Immature natural killer cell (primary cell): ENCODE measurements around the gene ICA1. TPM values are rescaled to one million over a fixed set of nuclear protein-coding genes. Genes with fewer than 3 reads are reported as not detected.
"Not testable (repeated sequence)": the region's sequence is repeated elsewhere in the genome, so short reads cannot be mapped to it uniquely, and the experiment has no call there.

Source experiments
- DNase-seq, 3 donors: peaks; one replicate each; pipeline ENCODE4 v3.0.0; 2022; ENCODE audit warnings: mixed read lengths in 1 of 3
- H3K27ac Mint-ChIP-seq, 6 donors: one replicate each; pipeline ENCODE4 v1.8.0; 2020; ENCODE audit warnings: mixed read lengths in 6 of 6, mild to moderate bottlenecking in 5 of 6, inconsistent platforms in 4 of 6, moderate library complexity in 3 of 6
- H3K27me3 Mint-ChIP-seq, 3 donors: one replicate each; pipeline ENCODE4 v1.8.0; 2020 to 2021; ENCODE audit warnings: low read depth in 3 of 3, mild to moderate bottlenecking in 3 of 3, mixed read lengths in 3 of 3, moderate library complexity in 3 of 3, inconsistent platforms in 1 of 3
- H3K36me3 Mint-ChIP-seq, 3 donors: one replicate each; pipeline ENCODE4 v1.8.0; 2020; ENCODE audit warnings: mixed read lengths in 3 of 3, inconsistent platforms in 2 of 3, mild to moderate bottlenecking in 2 of 3
- H3K4me1 Mint-ChIP-seq, 2 donors: one replicate each; pipeline ENCODE4 v1.8.0; 2020; ENCODE audit warnings: inconsistent platforms in 2 of 2, mild to moderate bottlenecking in 2 of 2, mixed read lengths in 2 of 2, moderate library complexity in 1 of 2
- H3K4me3 Mint-ChIP-seq, 5 donors: one replicate each; pipeline ENCODE4 v1.8.0; 2020; ENCODE audit warnings: mild to moderate bottlenecking in 5 of 5, mixed read lengths in 5 of 5, inconsistent platforms in 3 of 5, moderate library complexity in 3 of 5
- H3K9me3 Mint-ChIP-seq, 6 donors: one replicate each; pipeline ENCODE4 v1.8.0; 2020; ENCODE audit warnings: mild to moderate bottlenecking in 6 of 6, mixed read lengths in 6 of 6, inconsistent platforms in 4 of 6, moderate library complexity in 3 of 6
- polyA plus RNA-seq, 3 donors: library from polyadenylated mRNA; unstranded; fragments of 300-500 nt; fragmentation: Illumina TruSeq; gene quantifications; one replicate each; pipeline ENCODE4 v1.2.3, GENCODE V29; 2021

The ICA1 gene
- polyA plus RNA-seq, 3 donors from 2014 or later = 3.8 to 6.9 (median 5.0) TPM

DNA sequence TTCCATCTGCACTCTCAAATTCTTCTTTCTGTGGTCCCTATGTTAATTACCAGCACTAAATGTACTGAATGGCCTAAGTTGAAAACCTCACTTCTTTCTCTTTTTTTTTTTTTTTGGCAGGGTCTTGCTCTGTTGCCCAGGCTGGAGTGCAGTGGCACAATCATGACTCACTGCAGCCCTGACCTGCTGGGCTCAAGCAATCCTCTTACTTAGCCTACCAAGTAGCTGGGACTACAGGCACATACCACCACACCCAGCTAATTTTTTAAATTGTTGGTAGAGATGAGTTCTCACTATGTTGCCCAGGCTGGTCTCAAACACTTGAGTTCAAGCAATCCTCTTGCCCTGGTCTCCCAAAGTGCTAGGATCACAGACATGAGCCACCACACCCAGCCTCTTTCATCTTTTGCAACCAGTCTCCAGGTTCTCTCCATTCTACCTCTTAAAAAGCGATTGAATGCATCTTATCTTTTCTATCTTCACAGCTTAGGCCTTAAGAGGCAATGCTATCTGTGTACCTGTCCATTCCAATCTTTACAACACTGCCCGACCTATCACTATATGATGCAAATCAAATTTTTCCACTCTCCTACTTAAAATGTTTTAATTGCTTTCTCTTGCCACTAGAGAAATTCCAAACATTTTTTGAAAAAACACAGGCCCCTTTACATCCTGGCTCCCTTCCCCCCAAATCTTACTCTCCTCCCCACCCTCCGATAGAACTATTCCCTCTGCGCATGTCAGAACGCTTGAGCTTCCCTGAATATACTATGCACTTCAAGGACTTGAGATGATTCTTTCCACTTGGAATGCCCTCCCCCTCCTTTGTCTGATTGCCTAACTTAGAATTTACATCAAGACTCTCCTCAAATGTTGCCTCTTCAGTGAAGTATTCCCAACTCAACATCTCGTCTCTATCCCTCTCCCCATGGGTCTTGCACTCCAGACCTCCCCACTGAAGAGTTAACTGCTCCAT, 6.0 kb downstream of the ICA1 start:
- Mint-ChIP-seq H3K9me3 (no peaks in the 10 kb centered on the region), H3K4me1 (peaks cover 3 to 5% of the 10 kb centered on the region in 2 donors), H3K27me3 (peaks cover 2 to 9% (median 6%) of the 10 kb centered on the region in 3 donors), H3K27ac (no peak overlapping the region), H3K36me3 (no peaks in the 10 kb centered on the region), H3K4me3 (no peak overlapping the region)
- no peak for DNase-seq

DNA sequence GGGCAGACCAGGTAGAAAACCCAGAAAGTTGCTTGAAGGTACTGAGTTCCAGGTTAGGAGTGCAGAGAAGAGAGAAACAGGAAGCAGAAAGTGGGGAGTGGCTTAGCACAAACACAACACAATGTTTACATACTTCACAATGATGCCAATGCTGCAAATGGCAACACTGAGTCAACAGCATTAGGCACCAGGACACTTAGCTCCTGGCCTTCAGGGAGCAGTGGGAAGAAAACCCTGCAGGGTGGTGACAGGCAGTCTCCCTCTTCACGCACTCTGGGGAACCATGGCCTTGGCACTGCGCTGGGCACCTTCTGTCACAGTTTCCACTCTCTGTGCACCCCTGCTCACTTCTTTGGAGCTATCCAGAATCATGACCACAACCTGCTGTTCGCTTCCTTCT, 7.3 kb downstream of the ICA1 start:
- Mint-ChIP-seq H3K4me3 (no peak overlapping the region), H3K27me3 (peaks cover 2 to 3% (median 3%) of the 10 kb centered on the region in 3 donors), H3K9me3 (no peaks in the 10 kb centered on the region), H3K36me3 (no peaks in the 10 kb centered on the region), H3K4me1 (no peaks in the 10 kb centered on the region), H3K27ac (no peak overlapping the region)
- DNase-seq = no peak

DNA sequence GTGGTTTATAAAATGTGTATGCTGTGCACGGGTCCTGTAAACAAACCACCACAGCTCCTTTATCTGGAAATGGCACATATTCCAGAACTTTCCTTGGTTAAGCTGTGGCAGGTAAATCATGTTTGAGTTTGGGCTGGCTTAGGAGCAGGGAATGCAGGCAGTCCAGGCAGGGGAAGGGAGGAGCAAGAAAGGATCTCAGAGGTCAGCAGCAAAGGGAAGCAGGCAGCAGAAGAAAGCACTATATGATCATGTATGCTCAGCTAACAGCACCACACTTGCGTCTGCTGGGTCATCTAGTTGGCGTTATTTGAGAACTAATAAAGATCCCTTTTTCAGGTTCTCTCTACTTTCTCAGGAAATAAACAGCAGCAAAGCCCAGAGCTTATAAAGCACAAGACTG, 7.8 kb downstream of the ICA1 start:
- no peak for DNase-seq
- Mint-ChIP-seq H3K27ac (no peak overlapping the region), H3K9me3 (no peaks in the 10 kb centered on the region), H3K4me1 (no peaks in the 10 kb centered on the region), H3K4me3 (no peak overlapping the region), H3K27me3 (peaks cover 2 to 3% (median 3%) of the 10 kb centered on the region in 3 donors), H3K36me3 (no peaks in the 10 kb centered on the region)

DNA sequence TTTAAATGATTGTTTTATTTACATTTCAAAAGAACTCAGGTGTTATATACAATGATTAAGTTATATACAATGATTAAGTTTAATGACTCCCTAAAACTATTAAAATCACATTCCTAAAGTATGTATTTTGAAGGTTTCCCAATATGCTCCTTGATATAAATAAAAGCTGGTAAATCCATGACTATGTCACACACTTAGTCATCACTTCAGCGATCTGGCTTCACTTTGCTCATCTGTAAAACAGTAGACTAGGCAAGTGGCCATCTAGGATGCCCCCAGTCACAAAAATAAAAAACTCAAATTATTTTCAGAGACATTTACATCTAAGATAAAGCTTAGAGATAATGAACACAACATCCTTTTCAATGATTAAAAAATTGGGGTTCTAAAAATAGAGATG, 10.8 kb downstream of the ICA1 start:
- no peak overlapping the region for H3K27ac Mint-ChIP-seq
- no peaks in the 10 kb centered on the region for H3K36me3 Mint-ChIP-seq
- no peak for DNase-seq
- H3K4me1 Mint-ChIP-seq = no peaks in the 10 kb centered on the region
- H3K27me3 Mint-ChIP-seq = peaks cover 0 to 5% (median 2%) of the 10 kb centered on the region in 3 donors
- H3K9me3 Mint-ChIP-seq = peaks cover 0 to 1% (median 0%) of the 10 kb centered on the region in 6 donors
- H3K4me3 Mint-ChIP-seq = no peak overlapping the region

DNA sequence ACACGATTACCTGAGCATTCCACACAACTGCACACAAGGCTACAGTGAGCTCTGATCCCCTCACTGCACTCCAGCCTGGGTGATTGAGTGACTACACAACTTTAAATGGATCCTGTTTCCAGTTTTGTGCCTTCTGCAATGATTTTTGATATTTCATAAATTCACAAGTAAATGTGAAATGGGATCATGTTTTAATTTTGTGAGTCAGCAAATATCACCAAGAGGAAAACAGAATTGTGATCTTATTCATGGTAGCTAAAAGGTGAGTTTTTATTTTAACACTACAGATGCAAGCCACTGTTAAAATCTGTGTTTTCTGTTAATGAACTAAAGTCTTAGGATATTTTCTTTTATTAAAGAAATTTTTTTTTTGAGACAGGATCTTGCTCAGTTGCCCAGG, 11.4 kb downstream of the ICA1 start:
- Mint-ChIP-seq H3K9me3 (peaks cover 0 to 1% (median 0%) of the 10 kb centered on the region in 6 donors), H3K36me3 (no peaks in the 10 kb centered on the region), H3K27ac (no peak overlapping the region), H3K4me3 (no peak overlapping the region), H3K27me3 (peaks cover 0 to 5% (median 2%) of the 10 kb centered on the region in 3 donors), H3K4me1 (no peaks in the 10 kb centered on the region)
- no peak for DNase-seq

DNA sequence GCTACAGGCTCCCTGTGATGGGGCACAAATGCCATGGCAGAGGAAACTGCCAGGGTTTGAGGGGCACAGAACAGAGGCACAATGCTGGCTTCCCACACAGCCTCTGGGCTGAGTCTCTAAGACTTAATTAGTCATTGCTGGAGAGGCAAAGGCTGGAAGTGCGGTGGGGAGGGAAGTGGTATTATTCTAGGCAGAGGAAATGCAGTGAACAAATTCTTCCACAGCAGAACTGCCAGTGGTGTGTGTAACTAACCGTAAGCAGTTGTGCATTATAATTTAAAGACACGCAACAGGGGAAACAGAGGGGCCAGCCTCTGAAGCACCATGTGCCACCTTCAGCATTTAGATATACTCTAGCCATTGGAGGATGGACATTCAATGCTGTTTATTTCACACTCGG, 12.8 kb downstream of the ICA1 start:
- Mint-ChIP-seq H3K4me3 (no peak overlapping the region), H3K9me3 (peaks cover 0 to 10% (median 5%) of the 10 kb centered on the region in 6 donors)

DNA sequence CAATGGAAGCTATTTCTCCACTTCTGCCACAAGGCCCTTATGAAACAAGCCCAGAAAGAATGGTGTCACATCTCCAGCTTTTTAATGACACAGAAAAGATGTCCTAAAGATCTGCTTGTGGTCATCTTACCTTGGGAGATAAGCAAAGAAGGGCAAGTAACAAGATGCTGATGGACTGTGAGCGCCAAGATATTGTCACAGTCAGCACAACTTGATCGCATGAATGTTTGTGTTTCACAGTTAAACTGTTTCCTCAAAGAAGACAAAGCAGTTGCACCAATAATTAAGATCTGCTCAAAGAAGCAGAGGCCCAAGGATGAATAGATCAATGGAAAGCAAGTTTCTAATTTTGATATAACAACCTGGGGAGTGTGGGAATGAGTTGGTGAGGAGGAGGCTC, 15.9 kb downstream of the ICA1 start:
- no peaks in the 10 kb centered on the region for H3K4me1 Mint-ChIP-seq
- peaks cover 11 to 34% (median 19%) of the 10 kb centered on the region in 6 donors for H3K9me3 Mint-ChIP-seq
- H3K27ac Mint-ChIP-seq = no peak overlapping the region
- peaks cover 0 to 4% (median 3%) of the 10 kb centered on the region in 3 donors for H3K36me3 Mint-ChIP-seq
- H3K27me3 Mint-ChIP-seq = peaks cover 0 to 7% (median 7%) of the 10 kb centered on the region in 3 donors
- no peak overlapping the region for H3K4me3 Mint-ChIP-seq
- DNase-seq = no peak

More for the DNA sequence above, 12.8 kb downstream of the ICA1 start:
- no peak for DNase-seq
- Mint-ChIP-seq H3K27ac (no peak overlapping the region), H3K4me1 (no peaks in the 10 kb centered on the region), H3K36me3 (peaks cover 0 to 3% (median 0%) of the 10 kb centered on the region in 3 donors), H3K27me3 (peaks cover 2 to 3% (median 2%) of the 10 kb centered on the region in 3 donors)

DNA sequence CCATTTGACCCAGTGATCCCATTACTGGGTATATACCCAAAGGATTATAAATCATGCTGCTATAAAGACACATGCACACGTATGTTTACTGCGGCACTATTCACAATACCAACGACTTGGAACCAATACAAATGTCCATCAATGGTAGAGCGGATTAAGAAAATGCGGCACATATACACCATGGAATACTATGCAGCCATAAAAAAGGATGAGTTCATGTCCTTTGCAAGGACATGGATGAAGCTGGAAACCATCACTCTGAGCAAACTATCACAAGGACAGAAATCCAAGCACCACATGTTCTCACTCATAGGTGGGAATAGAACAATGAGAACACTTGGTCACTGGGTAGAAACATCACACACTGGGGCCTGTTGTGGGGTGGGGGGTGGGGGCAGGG, 16.9 kb downstream of the ICA1 start:
- not testable (repeated sequence) for H3K4me3 Mint-ChIP-seq, H3K27me3 Mint-ChIP-seq, H3K36me3 Mint-ChIP-seq, DNase-seq, H3K27ac Mint-ChIP-seq, H3K4me1 Mint-ChIP-seq
- peaks cover 11 to 34% (median 19%) of the 10 kb centered on the region in 6 donors for H3K9me3 Mint-ChIP-seq

DNA sequence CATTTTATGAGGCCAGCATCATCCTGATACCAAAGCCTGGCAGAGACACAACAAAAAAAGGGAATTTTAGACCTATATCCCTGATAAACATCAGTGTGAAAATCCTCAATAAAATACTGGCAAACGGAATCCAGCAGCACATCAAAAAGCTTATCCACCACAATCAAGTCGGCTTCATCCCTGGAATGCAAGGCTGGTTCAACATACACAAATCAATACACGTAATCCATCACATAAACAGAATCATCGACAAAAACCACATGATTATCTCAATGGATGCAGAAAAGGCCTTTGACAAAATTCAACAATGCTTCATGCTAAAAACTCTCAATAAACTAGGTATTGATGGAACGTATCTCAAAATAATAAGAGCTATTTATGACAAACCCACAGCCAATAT, 18.9 kb downstream of the ICA1 start:
- not testable (repeated sequence) for H3K4me3 Mint-ChIP-seq, H3K36me3 Mint-ChIP-seq
- H3K9me3 Mint-ChIP-seq = peaks cover 10 to 34% (median 19%) of the 10 kb centered on the region in 6 donors

DNA sequence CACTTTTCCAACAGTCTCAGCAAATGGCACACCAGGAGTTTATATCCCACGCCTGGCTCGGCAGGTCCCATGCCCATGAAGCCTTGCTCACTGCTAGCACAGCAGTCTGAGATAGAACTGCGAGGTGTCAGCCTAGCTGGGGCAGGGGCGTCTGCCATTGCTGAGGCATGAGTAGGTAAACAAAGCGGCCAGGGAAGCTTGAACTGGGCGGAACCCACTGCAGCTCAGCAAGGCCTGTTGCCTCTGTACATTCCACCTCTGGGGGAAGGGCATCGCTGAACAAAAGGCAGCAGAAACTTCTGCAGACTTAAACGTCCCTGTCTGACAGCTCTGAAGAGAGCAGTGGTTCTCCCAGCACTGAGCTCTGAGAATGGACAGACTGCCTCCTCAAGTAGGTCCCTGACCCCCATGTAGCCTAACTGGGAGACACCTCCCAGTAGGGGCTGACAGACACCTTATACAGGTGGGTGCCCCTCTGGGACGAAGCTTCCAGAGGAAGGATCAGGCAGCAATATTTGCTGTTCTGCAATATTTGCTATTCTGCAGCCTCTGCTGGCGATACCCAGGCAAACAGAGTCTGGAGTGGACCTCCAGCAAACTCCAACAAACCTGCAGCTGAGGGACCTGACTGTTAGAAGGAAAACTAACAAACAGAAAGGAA, 22.1 kb downstream of the ICA1 start:
- not testable (repeated sequence) for H3K36me3 Mint-ChIP-seq, H3K4me1 Mint-ChIP-seq, DNase-seq, H3K27ac Mint-ChIP-seq, H3K4me3 Mint-ChIP-seq
- H3K27me3 Mint-ChIP-seq = peaks cover 7 to 19% (median 7%) of the 10 kb centered on the region in 3 donors
- peaks cover 10 to 31% (median 19%) of the 10 kb centered on the region in 6 donors for H3K9me3 Mint-ChIP-seq

More for the DNA sequence above, 18.9 kb downstream of the ICA1 start:
- DNase-seq, H3K27ac Mint-ChIP-seq, H3K4me1 Mint-ChIP-seq: not testable (repeated sequence)
- H3K27me3 Mint-ChIP-seq = peaks cover 7 to 13% (median 7%) of the 10 kb centered on the region in 3 donors

DNA sequence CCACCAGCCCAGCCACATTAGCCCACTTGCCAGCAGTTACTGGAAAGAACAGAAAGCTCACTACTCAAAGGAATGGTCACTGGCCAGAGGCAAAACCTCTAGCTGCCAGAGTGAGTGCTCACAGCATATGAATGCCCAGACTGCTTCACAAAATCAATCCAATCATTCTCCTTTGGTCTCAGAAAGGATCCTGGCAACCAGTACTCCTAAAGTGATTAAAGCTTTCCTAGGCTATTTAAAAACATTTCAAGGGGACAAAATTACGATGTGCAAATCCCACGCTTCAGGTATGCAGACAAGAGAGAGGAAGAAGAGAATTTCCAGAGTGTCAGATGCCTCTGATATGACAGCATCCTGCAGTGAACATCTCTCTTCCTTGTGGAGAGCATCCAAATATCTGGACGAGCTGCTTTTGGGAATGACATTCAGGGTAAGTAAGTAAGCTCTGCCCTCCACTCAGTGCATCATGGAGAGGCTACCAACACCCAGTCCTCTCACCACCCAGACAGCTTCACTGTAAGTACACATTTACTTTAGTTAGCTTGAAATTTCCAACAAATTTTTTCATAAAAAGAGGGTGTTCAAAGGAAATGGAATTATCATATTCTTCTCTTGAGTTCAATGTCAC, 25.1 kb downstream of the ICA1 start:
- no peak for DNase-seq
- H3K4me3 Mint-ChIP-seq = no peak overlapping the region
- H3K36me3 Mint-ChIP-seq = no peaks in the 10 kb centered on the region
- H3K27me3 Mint-ChIP-seq = peaks cover 4 to 15% (median 7%) of the 10 kb centered on the region in 3 donors
- H3K9me3 Mint-ChIP-seq = peaks cover 0 to 5% (median under 1%) of the 10 kb centered on the region in 6 donors
- no peak overlapping the region for H3K27ac Mint-ChIP-seq
- H3K4me1 Mint-ChIP-seq = no peaks in the 10 kb centered on the region

DNA sequence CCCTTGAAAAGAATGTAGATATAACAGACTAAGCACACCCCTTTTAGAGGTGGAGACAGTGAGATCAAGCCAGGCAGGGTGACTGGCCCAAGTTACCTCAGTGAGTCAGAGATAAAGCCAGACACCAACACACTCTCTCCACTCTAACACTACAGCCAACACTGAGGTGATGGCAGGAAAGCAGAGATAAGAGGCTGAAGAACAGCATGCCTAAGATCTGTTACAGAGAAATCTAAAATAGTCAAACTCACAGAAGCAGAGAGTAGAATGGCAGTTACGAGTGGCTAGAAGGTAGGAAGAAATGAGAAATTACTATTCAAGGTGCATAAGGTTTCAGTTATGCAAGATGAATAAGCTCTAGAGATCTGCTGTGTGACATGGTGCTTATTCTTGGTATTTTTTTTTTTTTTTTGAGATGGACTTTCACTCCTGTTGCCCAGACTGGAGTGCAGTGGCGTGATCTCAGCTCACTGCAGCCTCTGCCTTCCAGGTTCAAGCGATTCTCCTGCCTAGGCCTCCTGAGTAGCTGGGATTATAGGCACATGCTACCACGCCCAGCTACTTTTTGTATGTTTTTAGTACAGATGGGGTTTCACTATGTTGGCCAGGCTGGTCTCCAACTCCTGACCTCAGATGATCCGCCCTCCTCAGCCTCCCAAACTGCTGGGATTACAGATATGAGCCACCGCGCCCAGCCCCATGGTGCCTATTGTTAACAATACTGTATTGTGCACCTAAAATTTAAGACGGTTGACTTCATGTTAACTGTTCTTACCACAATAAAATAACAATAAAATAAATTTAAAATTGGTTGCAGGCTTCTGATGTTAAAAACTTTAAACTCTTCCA, 28.7 kb downstream of the ICA1 start:
- no peak overlapping the region for H3K4me3 Mint-ChIP-seq
- no peaks in the 10 kb centered on the region for H3K36me3 Mint-ChIP-seq
- peaks cover 0 to 8% (median 1%) of the 10 kb centered on the region in 3 donors for H3K27me3 Mint-ChIP-seq
- no peaks in the 10 kb centered on the region for H3K9me3 Mint-ChIP-seq
- H3K4me1 Mint-ChIP-seq = no peaks in the 10 kb centered on the region
- no peak for DNase-seq
- no peak overlapping the region for H3K27ac Mint-ChIP-seq

DNA sequence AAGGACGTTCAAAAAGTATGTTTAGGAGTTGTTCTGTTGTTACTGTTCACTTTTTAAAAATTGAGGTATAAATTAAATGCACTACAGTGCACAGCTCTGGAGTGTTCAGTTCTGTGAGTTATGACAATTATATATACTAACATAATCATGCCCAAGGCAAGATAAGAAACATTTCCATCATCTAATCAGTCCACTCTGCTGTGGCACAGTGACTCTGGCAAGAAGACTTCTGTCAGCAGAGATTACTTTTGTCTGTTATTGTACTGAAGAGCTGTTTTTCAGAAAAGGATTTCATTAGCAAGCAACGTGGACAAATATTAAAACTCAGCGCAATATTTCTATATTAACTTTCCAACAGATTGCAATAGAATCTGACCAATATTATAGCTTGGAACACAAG, 32.0 kb downstream of the ICA1 start:
- no peak overlapping the region for H3K27ac Mint-ChIP-seq
- H3K36me3 Mint-ChIP-seq = no peaks in the 10 kb centered on the region
- no peaks in the 10 kb centered on the region for H3K9me3 Mint-ChIP-seq
- H3K4me1 Mint-ChIP-seq = no peaks in the 10 kb centered on the region
- peaks cover 0 to 12% (median 4%) of the 10 kb centered on the region in 3 donors for H3K27me3 Mint-ChIP-seq
- DNase-seq = no peak
- no peak overlapping the region for H3K4me3 Mint-ChIP-seq
